H7 (cell line): ENCODE results near the gene SMG6. TPM values are rescaled to one million over a fixed set of nuclear protein-coding genes. Genes with fewer than 3 reads are reported as not detected.

Experiments
- DNase-seq: peaks from one replicate; pipeline ENCODE4 v3.0.0; 2012
- H3K27me3 ChIP-seq: 2 replicates; pipeline ENCODE4 v1.6.0; 2011; ENCODE audit warnings: mild to moderate bottlenecking, low read length; ENCODE audit not compliant: control insufficient read depth, insufficient read depth
- H3K36me3 ChIP-seq: replicated peaks from 2 replicates; pipeline ENCODE4 v1.5.1; 2011; ENCODE audit warnings: low read length; ENCODE audit not compliant: control insufficient read depth, insufficient read depth
- H3K4me3 ChIP-seq: 2 replicates; pipeline ENCODE4 v1.5.1; 2011; ENCODE audit warnings: low read depth, mild to moderate bottlenecking, control low read depth, low read length, moderate library complexity; ENCODE audit not compliant: insufficient read depth
- total RNA-seq: library from RNA; depleted of rRNA; stranded (reverse); fragments of >200 nt; shearing (Covaris generic); gene quantifications from 2 replicates; pipeline ENCODE4 v1.2.3, GENCODE V29; 2014

Gene SMG6
- total RNA-seq, 1 experiment from 2014 or later = 18.2 TPM

GRCh38 chr17:2025622-2026309 is 277.8 kb downstream of the SMG6 start:
- peaks cover 70% of the 10 kb centered on the region for H3K27me3 ChIP-seq
- H3K4me3 ChIP-seq = peak overlapping the region; percentile 48
- H3K36me3 ChIP-seq = no peaks in the 10 kb centered on the region
- DNase-seq = peak; percentile 88

GRCh38 chr17:2025220-2025621 is 278.4 kb downstream of the SMG6 start, which contains the start of gene RTN4RL1:
RTN4RL1 (minus strand) TSS chr17:2025334; CDS start chr17:2024865, 469 bp downstream.
- Histone ChIP-seq H3K36me3 (no peaks in the 10 kb centered on the region), H3K27me3 (peaks cover 70% of the 10 kb centered on the region), H3K4me3 (peak within 1 kb of the TSS; percentile 48)
- peak; percentile 93 for DNase-seq

- Histone ChIP-seq H3K4me3 (peak overlapping the region; percentile 48), H3K27me3 (peaks cover 69% of the 10 kb centered on the region), H3K36me3 (no peaks in the 10 kb centered on the region)
- peak; percentile 82 for DNase-seq
Measured at GRCh38 chr17:2024572-2025219, 278.9 kb downstream of the SMG6 start.

- H3K36me3 ChIP-seq = no peaks in the 10 kb centered on the region
- peaks cover 63% of the 10 kb centered on the region for H3K27me3 ChIP-seq
- DNase-seq = peak; percentile 98
- peak overlapping the region; percentile 48 for H3K4me3 ChIP-seq
Measured at GRCh38 chr17:2023692-2024571, 279.7 kb downstream of the SMG6 start.

- Histone ChIP-seq H3K4me3 (no peak overlapping the region), H3K27me3 (peaks cover 59% of the 10 kb centered on the region), H3K36me3 (no peaks in the 10 kb centered on the region)
- DNase-seq = no peak
Measured at GRCh38 chr17:2023256-2023655, 280.3 kb downstream of the SMG6 start.

- no peaks in the 10 kb centered on the region for H3K36me3 ChIP-seq
- H3K27me3 ChIP-seq = peaks cover 54% of the 10 kb centered on the region
- H3K4me3 ChIP-seq = no peak overlapping the region
- DNase-seq = no peak
Measured at GRCh38 chr17:2022647-2023240, 280.8 kb downstream of the SMG6 start.

- H3K36me3 ChIP-seq = no peaks in the 10 kb centered on the region
- peaks cover 37% of the 10 kb centered on the region for H3K27me3 ChIP-seq
- no peak overlapping the region for H3K4me3 ChIP-seq
Measured at GRCh38 chr17:2020721-2021120, 282.9 kb downstream of the SMG6 start.

GRCh38 chr17:2019723-2020122 is 283.9 kb downstream of the SMG6 start:
- Histone ChIP-seq H3K27me3 (peaks cover 27% of the 10 kb centered on the region), H3K36me3 (no peaks in the 10 kb centered on the region), H3K4me3 (no peak overlapping the region)
- no peak for DNase-seq

More at GRCh38 chr17:2020721-2021120, 282.9 kb downstream of the SMG6 start:
- DNase-seq = no peak

- Histone ChIP-seq H3K4me3 (no peak overlapping the region), H3K27me3 (peaks cover 18% of the 10 kb centered on the region), H3K36me3 (no peaks in the 10 kb centered on the region)
- no peak for DNase-seq
Measured at GRCh38 chr17:2018716-2019510, 284.7 kb downstream of the SMG6 start.

- peaks cover 4% of the 10 kb centered on the region for H3K27me3 ChIP-seq
- DNase-seq = no peak
Measured at GRCh38 chr17:2017274-2017941, 286.2 kb downstream of the SMG6 start.

GRCh38 chr17:2016494-2016893 is 287.1 kb downstream of the SMG6 start:
- Histone ChIP-seq H3K27me3 (peaks cover 4% of the 10 kb centered on the region), H3K36me3 (no peaks in the 10 kb centered on the region), H3K4me3 (no peak overlapping the region)
- DNase-seq = no peak

More at GRCh38 chr17:2017274-2017941, 286.2 kb downstream of the SMG6 start:
- Histone ChIP-seq H3K4me3 (no peak overlapping the region), H3K36me3 (no peaks in the 10 kb centered on the region)

- H3K27me3 ChIP-seq = peaks cover 4% of the 10 kb centered on the region
- no peak for DNase-seq
- H3K36me3 ChIP-seq = no peaks in the 10 kb centered on the region
- no peak overlapping the region for H3K4me3 ChIP-seq
Measured at GRCh38 chr17:2015314-2015713, 288.3 kb downstream of the SMG6 start.

GRCh38 chr17:2013994-2014317 is 289.6 kb downstream of the SMG6 start:
- Histone ChIP-seq H3K4me3 (no peak overlapping the region), H3K27me3 (peaks cover 4% of the 10 kb centered on the region), H3K36me3 (no peaks in the 10 kb centered on the region)
- DNase-seq = no peak
